Psoas muscle (tissue), 8 donors: ENCODE data around the gene IL13. TPM values are rescaled to one million over a fixed set of nuclear protein-coding genes. Genes with fewer than 3 reads are reported as not detected.
"Not testable (repeated sequence)": the region's sequence is repeated elsewhere in the genome, so short reads cannot be mapped to it uniquely, and the experiment has no call there.

ENCODE experiments used
- ATAC-seq, 4 donors: fragments of 200-7000 bp; cut with Tn5 transposase; one replicate each; pipeline ENCODE4 v1.9.1; 2020; ENCODE audit warnings: moderate library complexity in 3 of 4, mild to moderate bottlenecking in 2 of 4
- DNase-seq, 2 donors: peaks; one replicate each; pipeline ENCODE4 v3.0.0-alpha.2; 2020
- H3K27ac ChIP-seq: fragments of 200-600 bp; one replicate; pipeline ENCODE4 v1.8.0; 2022
- H3K27me3 ChIP-seq, 3 donors: fragments of 200-600 bp in 1 of 3; one replicate each; pipeline versions ENCODE4 v1.6.1 to v1.8.0; 2013 to 2022; ENCODE audit warnings: low read length in 2 of 3, mild to moderate bottlenecking in 2 of 3, moderate library complexity in 1 of 3; ENCODE audit not compliant: insufficient read depth in 3 of 3
- H3K36me3 ChIP-seq, 2 donors: fragments of 200-600 bp in 1 of 2; one replicate each; pipeline versions ENCODE4 v1.6.1 to v1.8.0; 2013 to 2022; ENCODE audit warnings: low read depth in 1 of 2, mild to moderate bottlenecking in 1 of 2, moderate library complexity in 1 of 2; ENCODE audit not compliant: insufficient read depth in 1 of 2
- H3K4me1 ChIP-seq: fragments of 200-600 bp; one replicate; pipeline ENCODE4 v1.8.0; 2022
- H3K4me3 ChIP-seq: fragments of 200-600 bp; one replicate; pipeline ENCODE4 v1.8.0; 2022; ENCODE audit warnings: mild to moderate bottlenecking
- H3K9me3 ChIP-seq: fragments of 200-600 bp; one replicate; pipeline ENCODE4 v1.8.0; 2022
- WGBS, 3 donors: extraction: QIAGEN DNeasy Blood & Tissue Kit; methylation state at CpG; one replicate each; pipeline versions ENCODE4 v1.1.6 to v1.1.7; 2013; 5-methylcytosine and 5-hydroxymethylcytosine counted together
- intact Hi-C, 2 donors: fragments of 100-400 bp; cut with DNase I; formaldehyde crosslinking; loops; one replicate each; pipeline versions ENCODE4 v1.11.0 to v1.14.2; 2022
- polyA plus RNA-seq, 3 donors: library from polyadenylated mRNA; stranded (reverse); fragments of 200-250 nt; gene quantifications; one replicate each; pipeline ENCODE4 v1.2.3, GENCODE V29; 2013
- total RNA-seq, 4 donors: library from RNA; stranded (reverse); fragmentation: NEBNext Ultra II Directional in 2 of 4; extraction: Animal tissue kit (Norgen Biotek cat#: 25700) in 2 of 4; gene quantifications; one replicate each; pipeline versions ENCODE4 v1.2.1 to v1.2.4, GENCODE V29; 2021 to 2023
- TF ChIP-seq, protein P1 (sequence below): fragments of 200-600 bp; IDR thresholded peaks from one replicate; pipeline ENCODE4 v1.8.0; 2022; ENCODE audit warnings: antibody characterized with exemption
- donor health status: healthy with polysubstance abuse.
- donor health status: DM: no; HTN: no; CAD: no; lungs with moderate emphysema.
- donor health status: Bipolar disorder and iron deficiency.
- donor health status: healthy.
- donor health status: DM: yes; HTN: yes; CAD: no.
- donor health status: DM: no; HTN: no; CAD: no.
- donor health status: DM: no; HTN: no; CAD: no.
- donor health status: DM: yes; HTN: yes; CAD: no.

IL13 gene
- total and polyA plus RNA-seq, 7 donors = not detected

DNA sequence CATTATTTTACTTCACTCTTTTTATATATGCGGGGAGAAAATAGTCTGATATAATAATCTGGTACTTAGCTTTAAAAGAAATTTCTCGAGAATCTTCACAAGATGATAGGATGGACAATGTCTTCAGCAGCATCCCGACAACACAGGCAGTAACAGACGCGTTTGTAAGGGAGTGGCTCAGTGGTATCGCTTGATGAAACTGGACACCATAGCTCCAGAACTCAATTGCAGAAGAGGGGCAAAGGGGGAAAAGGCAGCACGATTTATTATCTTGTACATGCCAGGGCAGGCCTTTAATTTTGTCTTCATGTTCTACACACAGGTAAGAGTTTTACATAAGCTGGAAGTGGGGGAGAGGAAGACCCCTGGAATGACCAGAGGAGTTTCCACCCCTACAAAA is 31.5 kb downstream of the IL13 start:
- Histone ChIP-seq H3K9me3 (no peaks in the 10 kb centered on the region), H3K27ac (no peak overlapping the region), H3K4me1 (no peaks in the 10 kb centered on the region), H3K4me3 (no peak overlapping the region), H3K36me3 (no peaks in the 10 kb centered on the region), H3K27me3 (no peaks in the 10 kb centered on the region)
- intact Hi-C loops = no loop called here
- ATAC-seq = no peak
- WGBS, 3 donors = 56 to 74% (median 70%) methylated on average over 7 of the region's 7 CpGs
- TF ChIP-seq, protein P1, sequence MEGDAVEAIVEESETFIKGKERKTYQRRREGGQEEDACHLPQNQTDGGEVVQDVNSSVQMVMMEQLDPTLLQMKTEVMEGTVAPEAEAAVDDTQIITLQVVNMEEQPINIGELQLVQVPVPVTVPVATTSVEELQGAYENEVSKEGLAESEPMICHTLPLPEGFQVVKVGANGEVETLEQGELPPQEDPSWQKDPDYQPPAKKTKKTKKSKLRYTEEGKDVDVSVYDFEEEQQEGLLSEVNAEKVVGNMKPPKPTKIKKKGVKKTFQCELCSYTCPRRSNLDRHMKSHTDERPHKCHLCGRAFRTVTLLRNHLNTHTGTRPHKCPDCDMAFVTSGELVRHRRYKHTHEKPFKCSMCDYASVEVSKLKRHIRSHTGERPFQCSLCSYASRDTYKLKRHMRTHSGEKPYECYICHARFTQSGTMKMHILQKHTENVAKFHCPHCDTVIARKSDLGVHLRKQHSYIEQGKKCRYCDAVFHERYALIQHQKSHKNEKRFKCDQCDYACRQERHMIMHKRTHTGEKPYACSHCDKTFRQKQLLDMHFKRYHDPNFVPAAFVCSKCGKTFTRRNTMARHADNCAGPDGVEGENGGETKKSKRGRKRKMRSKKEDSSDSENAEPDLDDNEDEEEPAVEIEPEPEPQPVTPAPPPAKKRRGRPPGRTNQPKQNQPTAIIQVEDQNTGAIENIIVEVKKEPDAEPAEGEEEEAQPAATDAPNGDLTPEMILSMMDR = no peak
- DNase-seq = no peak

DNA sequence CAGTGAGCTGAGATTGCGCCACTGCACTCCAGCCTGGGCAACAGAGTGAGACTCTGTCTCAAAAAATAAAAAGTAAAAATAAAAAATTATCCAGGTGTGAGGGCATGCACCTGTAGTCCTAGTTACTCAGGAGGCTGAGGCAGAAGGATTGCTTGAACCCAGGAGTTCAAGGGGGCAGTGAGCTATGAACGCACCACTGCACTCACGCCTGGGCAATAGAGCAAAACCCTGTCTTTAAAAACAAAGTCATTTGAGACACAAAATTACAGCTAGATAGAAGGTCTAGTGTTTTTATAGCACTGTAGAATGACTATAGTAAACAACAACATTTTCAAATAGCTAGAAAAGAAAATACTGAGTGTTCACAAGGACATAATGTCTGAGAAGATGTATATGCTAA is 32.2 kb downstream of the IL13 start:
- DNase-seq (no peak), ATAC-seq (no peak)
- intact Hi-C loops = no loop called here
- Histone ChIP-seq H3K4me3 (no peak overlapping the region), H3K27me3 (no peaks in the 10 kb centered on the region), H3K9me3 (no peaks in the 10 kb centered on the region), H3K27ac (no peak overlapping the region), H3K36me3 (no peaks in the 10 kb centered on the region), H3K4me1 (no peaks in the 10 kb centered on the region)
- 90 to 97% (median 93%) methylated on average over 3 of the region's 3 CpGs for WGBS, 3 donors
- TF ChIP-seq, protein P1 = no peak

DNA sequence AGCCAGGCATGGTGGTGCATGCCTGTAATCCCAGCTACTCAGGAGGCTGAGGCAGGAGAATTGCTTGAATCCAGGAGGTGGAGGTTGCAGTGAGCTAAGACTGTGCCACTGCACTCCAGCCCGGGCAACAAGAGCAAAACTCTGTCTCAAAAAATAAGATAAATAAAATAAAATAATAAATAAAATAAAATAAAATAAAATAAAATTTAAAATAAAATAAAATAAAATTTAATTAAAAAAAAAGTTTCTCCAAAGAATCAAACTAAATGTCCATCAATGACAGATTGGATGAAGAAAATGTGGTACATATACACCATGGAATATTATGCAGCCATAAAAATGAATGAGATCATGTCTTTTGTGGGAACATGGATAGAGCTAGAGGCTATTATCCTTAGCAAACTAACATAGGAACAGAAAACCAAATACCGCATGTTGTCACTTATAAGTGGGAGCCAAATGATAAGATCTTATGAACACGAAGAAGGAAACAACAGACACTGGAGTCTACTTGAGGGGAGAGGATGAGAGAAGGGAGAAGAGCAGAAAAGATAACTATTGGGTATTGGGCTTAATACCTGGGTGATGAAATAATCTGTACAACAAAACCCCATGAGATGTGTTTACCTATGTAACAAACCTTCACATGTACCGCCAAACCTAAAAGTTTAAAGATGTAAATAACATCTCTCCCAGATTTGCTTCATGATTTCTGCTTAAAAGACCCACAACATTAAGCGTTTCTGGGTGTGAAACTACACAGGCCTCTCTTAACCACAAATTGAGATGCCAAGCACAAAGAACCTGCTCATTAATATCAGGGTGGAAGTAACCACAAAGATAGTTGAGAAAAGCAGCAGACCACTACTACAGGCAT is 34.0 kb downstream of the IL13 start:
- H3K27me3 ChIP-seq, H3K4me1 ChIP-seq, intact Hi-C loops, H3K9me3 ChIP-seq, H3K27ac ChIP-seq, H3K4me3 ChIP-seq, ATAC-seq, H3K36me3 ChIP-seq, DNase-seq: not testable (repeated sequence)
- WGBS, 3 donors = 76 to 97% (median 78%) methylated on average over 5 of the region's 5 CpGs

DNA sequence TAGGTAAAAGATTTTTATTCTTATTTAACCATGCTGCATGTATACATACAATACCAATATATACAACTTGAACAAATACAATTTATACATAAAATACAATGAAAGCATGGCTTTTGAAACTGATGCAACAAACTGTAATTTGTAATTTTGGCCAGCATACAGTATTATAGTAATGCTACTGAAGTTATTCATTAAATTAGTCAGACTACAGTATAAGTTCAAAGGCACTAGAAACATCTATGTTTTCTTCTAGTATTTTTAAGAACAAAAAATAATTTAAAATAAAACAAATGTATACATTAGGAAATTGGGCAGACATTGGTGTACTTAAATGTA is 34.6 kb downstream of the IL13 start:
- Histone ChIP-seq H3K4me1 (no peaks in the 10 kb centered on the region), H3K9me3 (no peaks in the 10 kb centered on the region), H3K27me3 (no peaks in the 10 kb centered on the region), H3K36me3 (peaks cover 0 to 8% of the 10 kb centered on the region in 2 donors), H3K27ac (no peak overlapping the region), H3K4me3 (no peak overlapping the region)
- no peak for DNase-seq
- ATAC-seq = no peak
- intact Hi-C loops = no loop called here
- TF ChIP-seq, protein P1 = no peak

DNA sequence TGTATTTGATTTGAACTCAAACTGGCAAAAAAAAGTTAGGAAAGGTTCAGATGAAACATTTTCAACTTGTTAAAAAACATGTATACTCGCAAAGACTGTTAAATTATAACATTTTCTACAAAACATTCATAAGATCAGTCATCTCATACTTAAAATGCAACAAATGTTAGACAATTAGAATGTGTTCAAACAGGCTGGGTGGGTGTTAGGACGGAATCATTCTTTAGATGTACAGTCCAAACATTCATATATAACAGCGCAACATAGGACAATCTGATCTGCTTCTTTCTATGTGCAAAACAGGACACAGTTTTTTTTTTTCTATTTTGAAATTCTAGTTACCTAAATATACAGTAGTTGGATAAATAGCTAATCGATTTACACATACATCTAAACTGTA is 38.0 kb downstream of the IL13 start:
- 94 to 97% (median 96%) methylated on average over 4 of the region's 4 CpGs for WGBS, 3 donors

More for the DNA sequence above, 38.0 kb downstream of the IL13 start:
- Histone ChIP-seq H3K9me3 (no peaks in the 10 kb centered on the region), H3K27me3 (no peaks in the 10 kb centered on the region), H3K4me1 (no peaks in the 10 kb centered on the region), H3K36me3 (peaks cover 0 to 38% of the 10 kb centered on the region in 2 donors), H3K4me3 (no peak overlapping the region), H3K27ac (no peak overlapping the region)
- ATAC-seq (no peak), DNase-seq (no peak)
- intact Hi-C loops = no loop called here
- TF ChIP-seq, protein P1 = no peak
